GM23338 (cell line): ENCODE results near the gene PORCN. TPM values are rescaled to one million over a fixed set of nuclear protein-coding genes. Genes with fewer than 3 reads are reported as not detected.

Source experiments
- ATAC-seq: fragments of 200-7000 bp; cut with Tn5 transposase; 3 replicates; pipeline ENCODE4 v1.9.1; 2020
- DNase-seq: peaks from one replicate; pipeline ENCODE4 v3.0.0-alpha.2; 2015; ENCODE audit warnings: low spot score
- H2AFZ ChIP-seq: fragments of 200-600 bp; sonication (generic); 2 replicates; pipeline ENCODE4 v1.8.0; 2016; ENCODE audit warnings: antibody characterized with exemption, mild to moderate bottlenecking, moderate library complexity
- H3F3A ChIP-seq: fragments of 200-600 bp; sonication (generic); replicated peaks from 2 replicates; pipeline ENCODE4 v1.8.0; 2017; ENCODE audit warnings: antibody characterized with exemption, mixed run types, low read depth
- H3K27ac ChIP-seq: fragments of 200-600 bp; sonication (generic); 2 replicates; pipeline ENCODE4 v1.6.1; 2016; ENCODE audit warnings: low read depth
- H3K27me3 ChIP-seq: fragments of 200-600 bp; sonication (generic); 2 replicates; pipeline ENCODE4 v1.8.0; 2016; ENCODE audit warnings: mild to moderate bottlenecking, mixed run types, moderate library complexity; ENCODE audit not compliant: insufficient read depth
- H3K36me3 ChIP-seq: fragments of 200-600 bp; sonication (generic); 2 replicates; pipeline ENCODE4 v1.8.0; 2016; ENCODE audit warnings: mild to moderate bottlenecking; ENCODE audit not compliant: insufficient read depth
- H3K4me1 ChIP-seq: fragments of 200-600 bp; sonication (generic); 2 replicates; pipeline ENCODE4 v1.8.0; 2016; ENCODE audit warnings: mild to moderate bottlenecking, moderate library complexity; ENCODE audit not compliant: insufficient read depth
- H3K4me2 ChIP-seq: fragments of 200-600 bp; sonication (generic); 2 replicates; pipeline ENCODE4 v1.7.1; 2017; ENCODE audit warnings: mixed run types
- H3K4me3 ChIP-seq: fragments of 200-600 bp; sonication (generic); 2 replicates; pipeline ENCODE4 v1.6.1; 2016; ENCODE audit warnings: mixed run types
- H3K79me2 ChIP-seq: fragments of 200-600 bp; sonication (generic); replicated peaks from 2 replicates; pipeline ENCODE4 v1.8.0; 2017; ENCODE audit warnings: mild to moderate bottlenecking; ENCODE audit not compliant: insufficient read depth
- H3K9me2 ChIP-seq: fragments of 200-600 bp; sonication (generic); 2 replicates; pipeline ENCODE4 v1.8.0; 2017; ENCODE audit not compliant: insufficient read depth
- H4K20me1 ChIP-seq: fragments of 200-600 bp; sonication (generic); replicated peaks from 2 replicates; pipeline ENCODE4 v1.8.0; 2017; ENCODE audit warnings: mild to moderate bottlenecking; ENCODE audit not compliant: insufficient read depth
- H3K27ac Mint-ChIP-seq: 2 replicates; pipeline ENCODE4 v1.8.0; 2020; ENCODE audit warnings: inconsistent platforms, mild to moderate bottlenecking, moderate library complexity, mixed read lengths
- H3K27me3 Mint-ChIP-seq: 3 replicates; pipeline ENCODE4 v1.8.0; 2022; ENCODE audit warnings: low read depth, mild to moderate bottlenecking, moderate library complexity, mixed read lengths, inconsistent platforms; ENCODE audit not compliant: insufficient read depth, poor library complexity
- H3K36me3 Mint-ChIP-seq: 3 replicates; pipeline ENCODE4 v1.8.0; 2021; ENCODE audit warnings: low read depth, mild to moderate bottlenecking, inconsistent platforms, moderate library complexity, mixed read lengths
- H3K4me1 Mint-ChIP-seq: 3 replicates; pipeline ENCODE4 v1.8.0; 2020; ENCODE audit warnings: mild to moderate bottlenecking, inconsistent platforms, mixed read lengths
- H3K4me3 Mint-ChIP-seq: 3 replicates; pipeline ENCODE4 v1.8.0; 2021; ENCODE audit warnings: moderate library complexity, mild to moderate bottlenecking, inconsistent platforms, mixed read lengths
- H3K9me3 Mint-ChIP-seq: 3 replicates; pipeline ENCODE4 v1.8.0; 2020; ENCODE audit warnings: moderate library complexity, mild to moderate bottlenecking, inconsistent platforms, mixed read lengths
- CREB1 ChIP-seq: fragments of 250-450 bp; sonication (Bioruptor Pico); IDR thresholded peaks from 2 replicates; pipeline ENCODE4 v1.5.0; 2020; ENCODE audit warnings: low read depth, mild to moderate bottlenecking, moderate library complexity
- CTCF ChIP-seq, 2 experiments: fragments of 200-600 bp in 1 of 2; sonication (generic) in 1 of 2; conservative IDR thresholded peaks; 2 replicates each; pipeline versions ENCODE4 v1.5.1 to v1.6.1; 2016 to 2017; ENCODE audit warnings: antibody characterized with exemption in 2 of 2, low read depth in 2 of 2, mild to moderate bottlenecking in 2 of 2, moderate library complexity in 1 of 2
- EZH2 ChIP-seq: fragments of 200-600 bp; sonication (generic); IDR thresholded peaks from one replicate; pipeline ENCODE4 v1.8.0; 2017; ENCODE audit warnings: antibody characterized with exemption, mild to moderate bottlenecking, low read depth; ENCODE audit not compliant: unreplicated experiment
- EZH2phosphoT487 ChIP-seq: fragments of 200-600 bp; sonication (generic); IDR thresholded peaks from one replicate; pipeline ENCODE4 v1.8.1; 2018; ENCODE audit warnings: antibody characterized with exemption; ENCODE audit not compliant: unreplicated experiment
- JUNB ChIP-seq: IDR thresholded peaks from one replicate; pipeline ENCODE4 v1.6.1; 2016; ENCODE audit warnings: antibody characterized with exemption; ENCODE audit not compliant: unreplicated experiment
- POLR2AphosphoS5 ChIP-seq: IDR thresholded peaks from 2 replicates; pipeline ENCODE4 v1.6.1; 2016; ENCODE audit warnings: antibody characterized with exemption, low read depth
- REST ChIP-seq: IDR thresholded peaks from one replicate; pipeline ENCODE4 v1.6.1; 2018; ENCODE audit warnings: antibody characterized with exemption; ENCODE audit not compliant: unreplicated experiment
- STAT1 ChIP-seq: IDR thresholded peaks from one replicate; pipeline ENCODE4 v1.6.1; 2016; ENCODE audit warnings: antibody characterized with exemption; ENCODE audit not compliant: unreplicated experiment
- polyA plus RNA-seq: library from polyadenylated mRNA; unstranded; fragments of >200 nt; fragmentation: Nextera tagmentation; extraction: Ambion mirVana; gene quantifications from 2 replicates; pipeline ENCODE4 v1.2.1, GENCODE V29; 2016
- total RNA-seq: library from RNA; depleted of rRNA; stranded (reverse); fragments of >200 nt; shearing (Covaris generic); gene quantifications from 2 replicates; pipeline ENCODE4 v1.2.3, GENCODE V29; 2014

The PORCN gene
- total and polyA plus RNA-seq, 2 experiments from 2014 or later = 19.4 to 28.5 TPM

GRCh38 chrX:48477960-48478755 is 30.6 kb upstream of the PORCN start (continued):
- TF ChIP-seq STAT1 (no peak), POLR2AphosphoS5 (no peak), EZH2phosphoT487 (no peak)

GRCh38 chrX:48478806-48479205 is 30.0 kb upstream of the PORCN start:
- Histone ChIP-seq H3F3A (no peaks in the 10 kb centered on the region), H3K27me3 (no peaks in the 10 kb centered on the region), H3K79me2 (peaks cover 16% of the 10 kb centered on the region), H3K4me3 (no peak overlapping the region), H4K20me1 (no peaks in the 10 kb centered on the region), H3K36me3 (peaks cover 4% of the 10 kb centered on the region; the same call in 1 of the 2 replicates), H2AFZ (no peak overlapping the region), H3K4me2 (no peak overlapping the region), H3K27ac (no peak overlapping the region), H3K9me2 (no peaks in the 10 kb centered on the region), H3K4me1 (no peaks in the 10 kb centered on the region)
- Mint-ChIP-seq H3K36me3 (peaks cover 32% of the 10 kb centered on the region), H3K27ac (no peak overlapping the region), H3K27me3 (peaks cover 3% of the 10 kb centered on the region), H3K4me1 (peaks cover 17% of the 10 kb centered on the region), H3K4me3 (no peak overlapping the region), H3K9me3 (no peaks in the 10 kb centered on the region; the same call in 2 of the 3 replicates)
- DNase-seq (no peak), ATAC-seq (no peak)
- no peak for TF ChIP-seq CREB1 (CRISPR knock-in tag)
- no peak for TF ChIP-seq EZH2
- TF ChIP-seq JUNB = no peak

- Mint-ChIP-seq H3K36me3 (peaks cover 32% of the 10 kb centered on the region), H3K9me3 (no peaks in the 10 kb centered on the region; the same call in 2 of the 3 replicates), H3K27me3 (peaks cover 3% of the 10 kb centered on the region), H3K27ac (no peak overlapping the region), H3K4me3 (no peak overlapping the region), H3K4me1 (peaks cover 11% of the 10 kb centered on the region; the same call in 2 of the 3 replicates)
- DNase-seq (no peak), ATAC-seq (no peak)
- Histone ChIP-seq H3K27ac (no peak overlapping the region), H3K4me2 (no peak overlapping the region), H3F3A (no peaks in the 10 kb centered on the region), H3K27me3 (no peaks in the 10 kb centered on the region), H4K20me1 (no peaks in the 10 kb centered on the region), H3K4me1 (no peaks in the 10 kb centered on the region), H3K4me3 (no peak overlapping the region), H3K36me3 (peaks cover 4% of the 10 kb centered on the region; the same call in 1 of the 2 replicates), H2AFZ (no peak overlapping the region), H3K79me2 (peaks cover 16% of the 10 kb centered on the region), H3K9me2 (no peaks in the 10 kb centered on the region)
- TF ChIP-seq CREB1 (CRISPR knock-in tag) (no peak), CTCF (conservative IDR thresholded peaks at IDR 0.05; ENCODE audit: low read depth in 2 of 2) (no peak), EZH2 (no peak), REST (no peak)
Measured at GRCh38 chrX:48480142-48480541, 28.6 kb upstream of the PORCN start.
